ENCODE measurements around the gene ATXN7L2.

The ATXN7L2 gene

GRCh38 chr1:109497449-109498160 is 13.9 kb downstream of the ATXN7L2 start:
- DNase-seq (ENCODE audit: low read depth in 2 of 2), result no peak

- DNase-seq (ENCODE audit: low read depth in 2 of 2), result no peak
Measured at GRCh38 chr1:109498161-109498801, 14.6 kb downstream of the ATXN7L2 start.

- DNase-seq (ENCODE audit: low read depth in 2 of 2), result no peak
Measured at GRCh38 chr1:109499081-109499480, 15.4 kb downstream of the ATXN7L2 start.

GRCh38 chr1:109499661-109500536 is 16.2 kb downstream of the ATXN7L2 start:
- peak in 1 of 2 donors; percentile 37 for DNase-seq (ENCODE audit: low read depth in 2 of 2)

- DNase-seq (ENCODE audit: low read depth in 2 of 2), result no peak
Measured at GRCh38 chr1:109500941-109501381, 17.3 kb downstream of the ATXN7L2 start.

GRCh38 chr1:109501644-109502363 is 18.1 kb downstream of the ATXN7L2 start:
- DNase-seq (ENCODE audit: low read depth in 2 of 2), result no peak

- DNase-seq (ENCODE audit: low read depth in 2 of 2), result peak in 1 of 2 donors; percentile 41
Measured at GRCh38 chr1:109502364-109502851, 18.7 kb downstream of the ATXN7L2 start.

- DNase-seq (ENCODE audit: low read depth in 2 of 2), result no peak
Measured at GRCh38 chr1:109503935-109504334, 20.2 kb downstream of the ATXN7L2 start.

GRCh38 chr1:109504974-109505373 is 21.3 kb downstream of the ATXN7L2 start:
- no peak for DNase-seq (ENCODE audit: low read depth in 2 of 2)

- DNase-seq (ENCODE audit: low read depth in 2 of 2), result no peak
Measured at GRCh38 chr1:109508001-109508872, 24.5 kb downstream of the ATXN7L2 start.

- DNase-seq (ENCODE audit: low read depth in 2 of 2), result no peak
Measured at GRCh38 chr1:109508873-109509175, 25.1 kb downstream of the ATXN7L2 start.

GRCh38 chr1:109509176-109510134 is 25.8 kb downstream of the ATXN7L2 start, which contains the start of gene AMIGO1:
AMIGO1 (minus strand) TSS chr1:109509727; CDS start chr1:109508912, 815 bp downstream.
- peak; percentile 28 to 39 for DNase-seq (ENCODE audit: low read depth in 2 of 2)

GRCh38 chr1:109513110-109513710 is 29.5 kb downstream of the ATXN7L2 start:
- DNase-seq (ENCODE audit: low read depth in 2 of 2), result no peak

- no peak for DNase-seq (ENCODE audit: low read depth in 2 of 2)
Measured at GRCh38 chr1:109514846-109515245, 31.1 kb downstream of the ATXN7L2 start.

GRCh38 chr1:109516872-109517271 is 33.2 kb downstream of the ATXN7L2 start:
- no peak for DNase-seq (ENCODE audit: low read depth in 2 of 2)

- no peak for DNase-seq (ENCODE audit: low read depth in 2 of 2)
Measured at GRCh38 chr1:109517337-109517736, 33.6 kb downstream of the ATXN7L2 start.

GRCh38 chr1:109521002-109521951 is 37.6 kb downstream of the ATXN7L2 start:
- no peak for DNase-seq (ENCODE audit: low read depth in 2 of 2)

GRCh38 chr1:109522026-109522425 is 38.3 kb downstream of the ATXN7L2 start:
- DNase-seq (ENCODE audit: low read depth in 2 of 2), result no peak
